ENCODE results near the gene COL6A2. TPM values are rescaled to one million over a fixed set of nuclear protein-coding genes. Genes with fewer than 3 reads are reported as not detected.

The COL6A2 gene
- total RNA-seq, 1 experiment from 2014 or later = 111 TPM

- ATAC-seq (no peak), DNase-seq (ENCODE audit: low spot score) (no peak)
- Mint-ChIP-seq H3K36me3 (peaks cover 10% of the 10 kb centered on the region), H3K4me3 (no peak overlapping the region), H3K9me3 (peaks cover 6% of the 10 kb centered on the region; the same call in 1 of the 2 replicates), H3K4me1 (peaks cover 10% of the 10 kb centered on the region), H3K27ac (no peak overlapping the region), H3K27me3 (ENCODE audit: low read depth) (no peaks in the 10 kb centered on the region)
- CTCF ChIA-PET = interaction anchor here (0.5 to 3.7 kb wide), 57 partner anchors 9 to 225 kb away, joined by 3 to 57 read pairs (median 3); partner anchors contain the start of genes COL6A1, FTCD and LSS
- POLR2A ChIA-PET = interaction anchor here (0.5 kb wide), 1 partner anchor 14 kb away, joined by 3 read pairs; no protein-coding TSS in a partner anchor
- TF ChIP-seq ZNF263 (CRISPR knock-in tag; IDR thresholded peaks at IDR 0.05; ENCODE audit: low read depth) (no peak), NFYB (CRISPR knock-in tag; conservative IDR thresholded peaks at IDR 0.05; ENCODE audit: low read depth) (peak; percentile 50)
These were observed 44.9 kb downstream of the COL6A2 start for GRCh38 chr21:46142582-46143473.

DNA sequence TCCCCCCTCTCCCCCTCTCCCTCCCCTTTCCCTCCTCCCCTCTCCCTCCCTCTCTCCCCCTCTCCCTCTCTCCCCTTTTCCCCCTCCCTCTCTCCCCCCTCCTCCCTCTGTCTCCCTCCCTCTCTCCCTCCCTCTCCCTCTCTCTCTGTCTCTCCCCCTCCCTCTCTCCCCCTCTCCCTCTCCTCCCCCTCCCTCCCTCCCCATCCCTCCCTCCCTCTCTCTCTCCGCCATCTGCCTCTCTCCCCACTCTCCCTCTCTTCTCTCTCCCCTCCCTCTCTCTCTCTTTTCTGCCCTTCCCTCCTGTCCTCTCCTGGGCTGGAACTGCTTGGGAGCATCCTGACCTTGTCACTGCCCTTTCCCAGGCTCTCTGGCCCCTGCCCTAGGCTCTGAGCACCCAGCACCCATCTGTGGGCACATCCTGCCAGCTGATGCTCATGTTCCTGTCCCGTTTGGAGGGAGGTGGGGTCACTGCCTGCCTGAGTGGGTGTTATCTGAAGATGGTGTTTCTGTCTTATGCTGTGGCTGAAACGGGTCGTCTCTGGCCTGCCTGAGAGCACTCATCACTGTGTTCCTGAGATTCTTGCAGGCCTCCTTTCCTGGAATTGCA is 46.7 kb downstream of the COL6A2 start:
- Mint-ChIP-seq H3K36me3 (peaks cover 10% of the 10 kb centered on the region), H3K4me1 (peaks cover 10% of the 10 kb centered on the region), H3K4me3 (no peak overlapping the region), H3K9me3 (peaks cover 6% of the 10 kb centered on the region; the same call in 1 of the 2 replicates), H3K27me3 (ENCODE audit: low read depth) (no peaks in the 10 kb centered on the region), H3K27ac (no peak overlapping the region)
- POLR2A ChIA-PET = no interaction called here
- CTCF ChIA-PET = interaction anchor here (1.4 to 3.2 kb wide), 5 partner anchors 28 to 223 kb away, joined by 3 to 36 read pairs (median 6); no protein-coding TSS in a partner anchor
- ATAC-seq = no peak
- TF ChIP-seq ZNF138 (CRISPR knock-in tag; conservative IDR thresholded peaks at IDR 0.05) = no peak
- TF ChIP-seq ZNF281 (CRISPR knock-in tag; IDR thresholded peaks at IDR 0.05) = no peak
- TF ChIP-seq NR3C1 (CRISPR knock-in tag; conservative IDR thresholded peaks at IDR 0.05; ENCODE audit: low read depth) = no peak
- TF ChIP-seq ATF3 (CRISPR knock-in tag; conservative IDR thresholded peaks at IDR 0.05) = no peak
- no peak for TF ChIP-seq GRHL2 (CRISPR knock-in tag; IDR thresholded peaks at IDR 0.05; ENCODE audit: insufficient replicate concordance, severe bottlenecking)
- no peak for TF ChIP-seq RELA (CRISPR knock-in tag; IDR thresholded peaks at IDR 0.05; ENCODE audit: borderline replicate concordance)
- TF ChIP-seq, protein P1, sequence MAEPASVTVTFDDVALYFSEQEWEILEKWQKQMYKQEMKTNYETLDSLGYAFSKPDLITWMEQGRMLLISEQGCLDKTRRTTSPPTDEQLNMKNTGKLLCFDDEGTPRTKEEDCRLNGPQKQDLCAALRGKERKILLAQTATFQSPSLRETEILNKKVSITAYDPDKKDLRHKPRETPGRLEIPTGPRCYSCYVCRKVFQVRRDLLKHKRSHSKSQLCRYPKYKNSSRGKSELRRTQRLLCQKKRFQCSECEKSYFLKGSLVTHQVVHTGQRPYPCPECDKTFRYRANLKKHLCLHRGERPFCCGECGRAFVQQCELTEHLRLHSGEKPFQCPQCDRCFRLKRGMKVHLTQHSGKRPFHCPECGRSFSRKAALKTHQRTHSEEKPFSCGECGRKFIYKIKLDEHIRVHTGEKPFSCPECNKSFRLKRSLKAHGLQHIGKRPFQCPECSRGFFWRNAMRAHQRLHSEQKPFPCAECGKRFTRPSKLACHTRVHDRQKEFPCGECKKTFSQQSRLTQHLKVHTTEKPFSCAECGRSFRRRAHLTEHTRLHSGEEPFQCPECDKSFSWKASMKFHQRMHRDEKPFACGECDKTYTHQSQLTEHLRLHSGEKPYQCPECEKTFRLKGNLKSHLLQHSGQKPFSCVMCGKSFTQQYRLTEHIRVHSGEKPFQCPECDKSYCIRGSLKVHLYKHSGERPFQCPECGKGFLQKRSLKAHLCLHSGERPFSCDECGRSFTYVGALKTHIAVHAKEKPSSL (CRISPR knock-in tag; conservative IDR thresholded peaks at IDR 0.05) = no peak
- TF ChIP-seq JUN (CRISPR knock-in tag; IDR thresholded peaks at IDR 0.05) = no peak
- no peak for TF ChIP-seq OVOL2 (CRISPR knock-in tag; IDR thresholded peaks at IDR 0.05; ENCODE audit: borderline replicate concordance)
- DNase-seq (ENCODE audit: low spot score) = no peak

GRCh38 chr21:46145159-46145839 is 47.4 kb downstream of the COL6A2 start:
- H3K36me3 Mint-ChIP-seq = peaks cover 10% of the 10 kb centered on the region
- H3K9me3 Mint-ChIP-seq = peaks cover 6% of the 10 kb centered on the region; the same call in 1 of the 2 replicates
- H3K27me3 Mint-ChIP-seq (ENCODE audit: low read depth) = no peaks in the 10 kb centered on the region
- DNase-seq (ENCODE audit: low spot score) (peak; percentile 11), ATAC-seq (no peak)
- peaks cover 10% of the 10 kb centered on the region for H3K4me1 Mint-ChIP-seq
- no peak for TF ChIP-seq ZNF423 (CRISPR knock-in tag; IDR thresholded peaks at IDR 0.05)
- no peak for TF ChIP-seq MLX (CRISPR knock-in tag; IDR thresholded peaks at IDR 0.05)
- TF ChIP-seq ZNF396 (CRISPR knock-in tag; IDR thresholded peaks at IDR 0.05; ENCODE audit: borderline replicate concordance) = no peak
- no peak for TF ChIP-seq HMGA2 (CRISPR knock-in tag; IDR thresholded peaks at IDR 0.05)
- TF ChIP-seq, protein P1 (CRISPR knock-in tag; conservative IDR thresholded peaks at IDR 0.05) = no peak
- TF ChIP-seq, protein P2, sequence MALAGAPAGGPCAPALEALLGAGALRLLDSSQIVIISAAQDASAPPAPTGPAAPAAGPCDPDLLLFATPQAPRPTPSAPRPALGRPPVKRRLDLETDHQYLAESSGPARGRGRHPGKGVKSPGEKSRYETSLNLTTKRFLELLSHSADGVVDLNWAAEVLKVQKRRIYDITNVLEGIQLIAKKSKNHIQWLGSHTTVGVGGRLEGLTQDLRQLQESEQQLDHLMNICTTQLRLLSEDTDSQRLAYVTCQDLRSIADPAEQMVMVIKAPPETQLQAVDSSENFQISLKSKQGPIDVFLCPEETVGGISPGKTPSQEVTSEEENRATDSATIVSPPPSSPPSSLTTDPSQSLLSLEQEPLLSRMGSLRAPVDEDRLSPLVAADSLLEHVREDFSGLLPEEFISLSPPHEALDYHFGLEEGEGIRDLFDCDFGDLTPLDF (CRISPR knock-in tag; IDR thresholded peaks at IDR 0.05) = no peak
- no peak for TF ChIP-seq NR2C2 (CRISPR knock-in tag; IDR thresholded peaks at IDR 0.05)
- no peak overlapping the region for H3K4me3 Mint-ChIP-seq
- ChIA-PET CTCF (no interaction called here), POLR2A (no interaction called here)
- H3K27ac Mint-ChIP-seq = no peak overlapping the region
